ENCODE data around the gene HTR3A.

The HTR3A gene

GRCh38 chr11:114000526-114000925, 25.6 kb downstream of the HTR3A start:
- TF ChIP-seq CTCF (IDR thresholded peaks at IDR 0.05; ENCODE audit: extremely low read depth, missing control alignments): no peak
- DNase-seq (ENCODE audit: low spot score): no peak

DNA sequence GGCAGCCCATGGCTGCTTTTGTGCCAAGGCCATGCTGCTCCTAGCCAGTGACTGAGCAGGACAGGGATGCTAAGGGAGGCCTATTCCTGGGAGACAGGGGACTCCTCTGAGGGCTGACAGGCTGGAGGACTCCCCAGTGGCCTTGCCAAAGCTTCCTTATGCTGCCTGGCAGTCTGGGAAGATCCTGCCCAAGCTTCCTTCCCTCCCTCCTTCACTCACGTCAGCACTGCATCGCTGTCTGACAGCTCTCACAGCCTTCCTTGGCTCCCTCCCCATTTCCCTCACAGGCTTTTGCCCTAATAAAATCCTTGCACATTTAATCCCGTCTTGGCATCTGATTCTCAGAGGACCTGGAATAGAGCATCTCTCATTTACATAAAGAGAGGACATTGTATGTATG, 26.5 kb downstream of the HTR3A start:
- TF ChIP-seq CTCF (IDR thresholded peaks at IDR 0.05; ENCODE audit: extremely low read depth, missing control alignments): no peak
- DNase-seq (ENCODE audit: low spot score): no peak

- no peak for DNase-seq (ENCODE audit: low spot score)
- no peak for TF ChIP-seq CTCF (IDR thresholded peaks at IDR 0.05; ENCODE audit: extremely low read depth, missing control alignments)
These were observed 33.4 kb downstream of the HTR3A start for GRCh38 chr11:114008331-114008730.

GRCh38 chr11:114010931-114011330, 36.0 kb downstream of the HTR3A start:
- no peak for DNase-seq (ENCODE audit: low spot score)
- no peak for TF ChIP-seq CTCF (IDR thresholded peaks at IDR 0.05; ENCODE audit: extremely low read depth, missing control alignments)

GRCh38 chr11:114011443-114011842, 36.5 kb downstream of the HTR3A start:
- DNase-seq (ENCODE audit: low spot score): no peak
- no peak for TF ChIP-seq CTCF (IDR thresholded peaks at IDR 0.05; ENCODE audit: extremely low read depth, missing control alignments)

DNA sequence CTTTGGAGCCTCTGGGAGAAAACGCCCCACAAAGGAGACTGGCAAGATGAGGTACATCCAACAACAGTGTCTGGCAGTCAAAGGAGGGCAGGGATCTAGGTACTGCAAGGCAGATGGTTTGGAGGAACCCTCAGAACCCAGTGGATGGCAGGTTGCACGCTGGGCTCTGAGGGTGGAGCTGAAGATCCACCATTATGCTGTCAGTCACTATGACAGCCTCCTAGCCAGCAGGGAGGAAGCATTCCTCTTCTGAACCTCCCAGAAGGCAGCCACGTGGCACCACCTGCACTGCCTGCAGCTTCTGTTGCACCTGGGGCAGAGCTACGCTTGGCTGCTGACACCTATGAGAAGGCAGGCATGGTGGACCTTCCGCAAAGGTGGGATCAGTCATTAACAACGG, 40.2 kb downstream of the HTR3A start:
- DNase-seq (ENCODE audit: low spot score): no peak
- no peak for TF ChIP-seq CTCF (IDR thresholded peaks at IDR 0.05; ENCODE audit: extremely low read depth, missing control alignments)

DNA sequence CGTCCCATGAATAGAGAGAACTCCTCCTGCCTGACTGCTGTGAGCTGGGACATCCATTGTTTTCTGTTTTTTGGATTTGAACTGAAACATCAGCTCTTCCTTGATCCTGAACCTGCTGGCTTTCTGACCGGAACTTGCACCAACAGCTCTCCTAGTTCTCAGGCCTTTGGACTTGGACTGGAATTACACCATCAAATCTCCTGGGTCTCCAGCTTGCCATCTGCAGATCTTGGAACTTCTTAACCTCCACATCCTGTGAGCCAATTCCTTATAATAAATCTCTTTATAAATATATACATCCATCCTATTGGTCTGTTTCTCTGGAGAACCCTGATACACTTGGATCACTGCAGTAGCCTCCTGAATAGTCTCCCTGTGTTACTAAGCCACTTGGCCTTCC, 42.1 kb downstream of the HTR3A start:
- no peak for DNase-seq (ENCODE audit: low spot score)
- no peak for TF ChIP-seq CTCF (IDR thresholded peaks at IDR 0.05; ENCODE audit: extremely low read depth, missing control alignments)

Data from GM20000 (cell line).